Measurements from ENCODE around the gene RPS2.

The RPS2 gene

GRCh38 chr16:1998852-1999801, 34.5 kb upstream of the RPS2 start:
- no peak for ATAC-seq
- TF ChIP-seq, protein P1, sequence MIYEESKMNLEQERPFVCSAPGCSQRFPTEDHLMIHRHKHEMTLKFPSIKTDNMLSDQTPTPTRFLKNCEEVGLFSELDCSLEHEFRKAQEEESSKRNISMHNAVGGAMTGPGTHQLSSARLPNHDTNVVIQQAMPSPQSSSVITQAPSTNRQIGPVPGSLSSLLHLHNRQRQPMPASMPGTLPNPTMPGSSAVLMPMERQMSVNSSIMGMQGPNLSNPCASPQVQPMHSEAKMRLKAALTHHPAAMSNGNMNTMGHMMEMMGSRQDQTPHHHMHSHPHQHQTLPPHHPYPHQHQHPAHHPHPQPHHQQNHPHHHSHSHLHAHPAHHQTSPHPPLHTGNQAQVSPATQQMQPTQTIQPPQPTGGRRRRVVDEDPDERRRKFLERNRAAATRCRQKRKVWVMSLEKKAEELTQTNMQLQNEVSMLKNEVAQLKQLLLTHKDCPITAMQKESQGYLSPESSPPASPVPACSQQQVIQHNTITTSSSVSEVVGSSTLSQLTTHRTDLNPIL (CRISPR knock-in tag; IDR thresholded peaks at IDR 0.05; ENCODE audit: low read depth), result no peak
- TF ChIP-seq TCF4 (CRISPR knock-in tag; IDR thresholded peaks at IDR 0.05; ENCODE audit: borderline replicate concordance) (no peak), ZC3H10 (CRISPR knock-in tag; IDR thresholded peaks at IDR 0.05) (no peak)
- TF ChIP-seq, protein P2, sequence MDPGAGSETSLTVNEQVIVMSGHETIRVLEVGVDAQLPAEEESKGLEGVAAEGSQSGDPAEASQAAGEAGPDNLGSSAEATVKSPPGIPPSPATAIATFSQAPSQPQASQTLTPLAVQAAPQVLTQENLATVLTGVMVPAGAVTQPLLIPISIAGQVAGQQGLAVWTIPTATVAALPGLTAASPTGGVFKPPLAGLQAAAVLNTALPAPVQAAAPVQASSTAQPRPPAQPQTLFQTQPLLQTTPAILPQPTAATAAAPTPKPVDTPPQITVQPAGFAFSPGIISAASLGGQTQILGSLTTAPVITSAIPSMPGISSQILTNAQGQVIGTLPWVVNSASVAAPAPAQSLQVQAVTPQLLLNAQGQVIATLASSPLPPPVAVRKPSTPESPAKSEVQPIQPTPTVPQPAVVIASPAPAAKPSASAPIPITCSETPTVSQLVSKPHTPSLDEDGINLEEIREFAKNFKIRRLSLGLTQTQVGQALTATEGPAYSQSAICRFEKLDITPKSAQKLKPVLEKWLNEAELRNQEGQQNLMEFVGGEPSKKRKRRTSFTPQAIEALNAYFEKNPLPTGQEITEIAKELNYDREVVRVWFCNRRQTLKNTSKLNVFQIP (CRISPR knock-in tag; IDR thresholded peaks at IDR 0.05; ENCODE audit: borderline replicate concordance, low read depth), result no peak

DNA sequence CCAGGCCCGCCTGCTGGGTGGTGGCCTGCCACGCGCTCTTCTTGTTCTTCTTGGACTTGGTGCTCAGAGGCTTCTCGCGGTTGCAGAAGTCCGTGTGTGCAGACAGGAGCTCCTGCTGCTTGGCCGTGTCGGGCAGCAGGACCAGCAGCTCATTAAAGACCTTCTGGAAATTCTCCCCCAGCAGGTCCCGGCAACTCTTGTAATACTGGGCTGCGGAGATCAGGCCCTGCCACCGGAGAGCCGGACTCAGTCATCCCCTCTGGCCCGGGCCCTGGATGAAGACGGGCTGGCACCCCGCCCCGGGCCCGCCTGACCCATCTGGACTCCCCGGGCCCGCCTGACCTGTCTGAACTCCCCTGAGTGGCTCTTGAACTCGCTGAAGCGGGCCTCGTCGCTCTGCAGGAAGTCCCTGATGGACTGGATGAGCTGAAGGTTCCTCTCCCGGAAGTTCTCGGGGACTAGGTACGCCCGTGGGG, 33.8 kb upstream of the RPS2 start:
- TF ChIP-seq, protein P3, sequence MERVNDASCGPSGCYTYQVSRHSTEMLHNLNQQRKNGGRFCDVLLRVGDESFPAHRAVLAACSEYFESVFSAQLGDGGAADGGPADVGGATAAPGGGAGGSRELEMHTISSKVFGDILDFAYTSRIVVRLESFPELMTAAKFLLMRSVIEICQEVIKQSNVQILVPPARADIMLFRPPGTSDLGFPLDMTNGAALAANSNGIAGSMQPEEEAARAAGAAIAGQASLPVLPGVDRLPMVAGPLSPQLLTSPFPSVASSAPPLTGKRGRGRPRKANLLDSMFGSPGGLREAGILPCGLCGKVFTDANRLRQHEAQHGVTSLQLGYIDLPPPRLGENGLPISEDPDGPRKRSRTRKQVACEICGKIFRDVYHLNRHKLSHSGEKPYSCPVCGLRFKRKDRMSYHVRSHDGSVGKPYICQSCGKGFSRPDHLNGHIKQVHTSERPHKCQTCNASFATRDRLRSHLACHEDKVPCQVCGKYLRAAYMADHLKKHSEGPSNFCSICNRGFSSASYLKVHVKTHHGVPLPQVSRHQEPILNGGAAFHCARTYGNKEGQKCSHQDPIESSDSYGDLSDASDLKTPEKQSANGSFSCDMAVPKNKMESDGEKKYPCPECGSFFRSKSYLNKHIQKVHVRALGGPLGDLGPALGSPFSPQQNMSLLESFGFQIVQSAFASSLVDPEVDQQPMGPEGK (CRISPR knock-in tag; IDR thresholded peaks at IDR 0.05; ENCODE audit: borderline replicate concordance), result no peak
- no peak for TF ChIP-seq CSDC2 (CRISPR knock-in tag; IDR thresholded peaks at IDR 0.05)
- no peak for TF ChIP-seq TSHZ2 (CRISPR knock-in tag; IDR thresholded peaks at IDR 0.05)
- no peak for ATAC-seq

DNA sequence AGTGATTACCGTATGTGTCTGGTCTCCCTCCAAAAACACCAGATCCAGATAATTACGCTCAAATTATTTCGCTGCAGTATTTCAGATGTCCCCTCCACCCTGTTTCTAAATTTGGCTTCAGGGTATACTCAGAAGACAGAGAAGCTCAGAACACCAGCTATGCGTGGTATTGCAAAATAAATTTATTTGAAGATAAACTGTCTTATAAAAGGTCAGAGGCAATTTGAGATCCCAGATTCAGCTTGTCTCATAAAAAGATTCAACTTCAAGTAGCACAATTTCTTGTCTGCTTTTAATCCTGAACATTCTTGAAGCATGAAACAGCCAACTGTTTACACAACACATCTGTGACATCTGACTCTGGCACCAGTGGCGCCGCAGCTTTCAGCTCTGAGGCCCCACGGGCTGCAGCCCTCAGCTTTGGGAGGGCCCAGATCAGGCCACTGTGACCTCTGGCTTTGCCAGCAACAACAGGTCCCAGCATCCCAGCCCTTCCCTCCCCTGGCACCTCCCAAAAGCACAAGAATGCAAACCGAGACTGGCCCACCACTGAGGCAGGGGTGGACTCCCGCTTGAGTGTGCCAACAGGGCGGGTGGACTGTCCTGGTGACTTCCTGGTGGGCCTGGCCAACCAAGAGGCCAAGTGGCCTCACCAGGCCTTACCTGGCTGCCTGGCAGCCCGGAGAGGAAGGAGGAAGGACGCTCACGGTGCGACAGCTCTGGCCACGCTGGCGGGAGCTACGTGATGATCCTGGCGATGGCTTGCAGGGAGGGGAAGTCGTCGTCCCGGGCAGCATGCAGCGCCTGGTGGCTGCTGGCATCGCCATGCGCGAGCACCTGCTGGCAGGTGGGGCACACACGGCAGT, 33.1 kb upstream of the RPS2 start:
- TF ChIP-seq ZNF565 (CRISPR knock-in tag; conservative IDR thresholded peaks at IDR 0.05; ENCODE audit: low read depth) (no peak), TOX (CRISPR knock-in tag; IDR thresholded peaks at IDR 0.05; ENCODE audit: borderline replicate concordance) (no peak), BACH2 (CRISPR knock-in tag; IDR thresholded peaks at IDR 0.05; ENCODE audit: borderline replicate concordance) (no peak), SNAI2 (CRISPR knock-in tag; IDR thresholded peaks at IDR 0.05) (no peak), ZNF8 (CRISPR knock-in tag; IDR thresholded peaks at IDR 0.05) (no peak), ZC3H10 (CRISPR knock-in tag; IDR thresholded peaks at IDR 0.05) (no peak), ZNF70 (CRISPR knock-in tag; IDR thresholded peaks at IDR 0.05) (no peak), CSRNP3 (CRISPR knock-in tag; IDR thresholded peaks at IDR 0.05) (no peak)
- TF ChIP-seq, protein P2 (CRISPR knock-in tag; IDR thresholded peaks at IDR 0.05; ENCODE audit: borderline replicate concordance, low read depth), result no peak
- ATAC-seq, result no peak

Measured in SK-N-SH treated with all-trans-retinoic acid at 6 μM for 48 hours (cell line).